GM12878 (cell line): Measurements from ENCODE around the gene ADGRE2. TPM values are rescaled to one million over a fixed set of nuclear protein-coding genes. Genes with fewer than 3 reads are reported as not detected.

Source experiments
- ATAC-seq: fragments of 200-7000 bp; cut with Tn5 transposase; 3 replicates; pipeline ENCODE4 v1.9.1; 2020; ENCODE audit warnings: mild to moderate bottlenecking, moderate library complexity
- BruUV-seq: library from RNA; stranded (reverse); fragments of 400-500 nt; replicated peaks from 2 replicates; lab custom pipeline; 2021; lab: Mats Ljungman, UMichigan
- CTCF ChIA-PET: fragments of 300-600 bp; sonication (Branson Sonifier 250); formaldehyde crosslinking; extraction: SDS; loops from one replicate; lab custom pipeline; 2021; ENCODE audit warnings: inconsistent platforms; lab: Yijun Ruan, JAX
- POLR2A ChIA-PET: fragments of 350-600 bp; formaldehyde crosslinking; extraction: SDS; loops from one replicate; lab custom pipeline; 2021; ENCODE audit warnings: inconsistent platforms; lab: Charles Lee
- RAD21 ChIA-PET: fragments of 300-600 bp; sonication (Branson Sonifier 250); formaldehyde crosslinking; loops from one replicate; lab custom pipeline; 2023; ENCODE audit warnings: antibody characterized with exemption; ENCODE audit not compliant: unreplicated experiment; lab: Charles Lee
- SMC1A ChIA-PET: fragments of 300-600 bp; sonication (Branson Sonifier 250); formaldehyde crosslinking; loops from one replicate; lab custom pipeline; 2023; ENCODE audit not compliant: unreplicated experiment, uncharacterized antibody; lab: Charles Lee
- DNase-seq: peaks from one replicate; pipeline ENCODE4 v3.0.0-alpha.2; 2011; ENCODE audit warnings: low read depth, low spot score
- FAIRE-seq: peaks from 3 replicates; lab custom pipeline; 2011; peaks lifted over from hg19 to GRCh38; lab: Jason Lieb, UNC
- H2AFZ ChIP-seq: 2 replicates; pipeline ENCODE4 v1.6.0; 2011; ENCODE audit warnings: low read depth, low read length, control low read depth; ENCODE audit not compliant: control insufficient read depth
- H3K27ac ChIP-seq: 2 replicates; pipeline ENCODE4 v1.5.1; 2011; ENCODE audit warnings: control low read depth; ENCODE audit not compliant: control insufficient read depth, insufficient read depth
- H3K27me3 ChIP-seq, 2 experiments: replicated peaks in 1 of 2; 2 replicates each; pipeline versions ENCODE4 v1.6.0 to v1.6.1; 2011; ENCODE audit warnings: low read length in 1 of 2; ENCODE audit not compliant: control insufficient read depth in 2 of 2, insufficient read depth in 2 of 2
- H3K36me3 ChIP-seq, 2 experiments: 2 replicates each; pipeline ENCODE4 v1.5.1; 2011; ENCODE audit warnings: low read length in 1 of 2; ENCODE audit not compliant: control insufficient read depth in 2 of 2, insufficient read depth in 2 of 2
- H3K4me1 ChIP-seq: 2 replicates; pipeline ENCODE4 v1.6.1; 2011; ENCODE audit warnings: mild to moderate bottlenecking, low read length, moderate library complexity, mixed read lengths; ENCODE audit not compliant: control insufficient read depth, insufficient read depth
- H3K4me2 ChIP-seq: 2 replicates; pipeline ENCODE4 v1.6.0; 2011; ENCODE audit warnings: control low read depth; ENCODE audit not compliant: control insufficient read depth, insufficient read depth
- H3K4me3 ChIP-seq: fragments of 200-600 bp; sonication (generic); 2 replicates; pipeline ENCODE4 v1.5.1; 2016
- H3K79me2 ChIP-seq: 2 replicates; pipeline ENCODE4 v1.6.0; 2011; ENCODE audit warnings: low read length; ENCODE audit not compliant: control insufficient read depth, insufficient read depth
- H3K9ac ChIP-seq: 2 replicates; pipeline ENCODE4 v1.8.0; 2011; ENCODE audit warnings: low read length, control low read depth, mixed read lengths; ENCODE audit not compliant: control insufficient read depth, insufficient read depth
- H3K9me3 ChIP-seq: replicated peaks from 3 replicates; pipeline ENCODE4 v1.5.1; 2011; ENCODE audit warnings: mild to moderate bottlenecking, low read length; ENCODE audit not compliant: control insufficient read depth, insufficient read depth
- H4K20me1 ChIP-seq: 2 replicates; pipeline ENCODE4 v1.6.0; 2011; ENCODE audit not compliant: control insufficient read depth, insufficient read depth
- CHD4 ChIP-seq: fragments of 200-600 bp; sonication (generic); IDR thresholded peaks from 2 replicates; pipeline ENCODE4 v1.6.1; 2016; ENCODE audit warnings: mild to moderate bottlenecking
- EZH2 ChIP-seq: IDR thresholded peaks from 2 replicates; pipeline ENCODE4 v1.6.1; 2012; ENCODE audit warnings: low read depth, mild to moderate bottlenecking, control low read depth, inconsistent platforms, low read length, borderline replicate concordance; ENCODE audit not compliant: control insufficient read depth
- FOXM1 ChIP-seq: IDR thresholded peaks from 2 replicates; pipeline ENCODE4 v1.6.1; 2012; ENCODE audit warnings: low read depth, mild to moderate bottlenecking, inconsistent platforms, low read length, moderate library complexity
- IKZF1 ChIP-seq: fragments of 450-650 bp; conservative IDR thresholded peaks from 2 replicates; pipeline ENCODE4 v1.6.1; 2017; ENCODE audit warnings: antibody characterized with exemption, mild to moderate bottlenecking
- IKZF2 ChIP-seq, 2 experiments: fragments of 450-650 bp; IDR thresholded peaks; 2 replicates each; pipeline ENCODE4 v1.6.1; 2017; ENCODE audit warnings: mild to moderate bottlenecking in 2 of 2, moderate library complexity in 2 of 2
- MYC ChIP-seq: IDR thresholded peaks from 2 replicates; pipeline ENCODE4 v1.6.1; 2011; ENCODE audit warnings: mild to moderate bottlenecking, low read length, moderate library complexity, inconsistent platforms; ENCODE audit not compliant: insufficient read depth, insufficient replicate concordance, insufficient read length, severe bottlenecking
- WGBS: methylation state at CpG from one replicate; pipeline ENCODE4 v1.1.6; 2016; ENCODE audit warnings: low lambda C conversion rate; ENCODE audit not compliant: insufficient replicate concordance, insufficient coverage; ENCODE audit errors: missing lambda C conversion rate; 5-methylcytosine and 5-hydroxymethylcytosine counted together
- in situ Hi-C: fragments of 300-500 bp; cut with MboI; formaldehyde crosslinking; loops from 9 replicates; pipeline ENCODE4 v1.14.3; 2018; ENCODE audit warnings: mixed read lengths
- intact Hi-C: fragments of 100-400 bp; cut with micrococcal nuclease; formaldehyde crosslinking; loops from one replicate; pipeline ENCODE4 v1.14.2; 2022; ENCODE audit not compliant: unreplicated experiment
- polyA plus RNA-seq, 11 experiments: library from polyadenylated mRNA; depleted of rRNA in 4 of 11; unstranded in 6 of 11; stranded (reverse) in 5 of 11; fragments of >200 nt; fragmentation: Nextera tagmentation in 4 of 11; fragmentation: Illumina TruSeq in 1 of 11; extraction: Ambion mirVana in 4 of 11; extraction: Trizol in 1 of 11; gene quantifications; 1 replicate in 1 of 11; 2 replicates in 10 of 11; pipeline versions ENCODE4 v1.2.1 to v1.2.3, GENCODE V29; 2011 to 2016; ENCODE audit warnings: inconsistent platforms in 2 of 11, missing spikeins in 2 of 11, low read depth in 1 of 11
- total RNA-seq, 4 experiments: library from RNA; depleted of rRNA in 3 of 4; stranded (reverse); fragments of >200 nt in 3 of 4; fragmentation: Illumina TruSeq in 1 of 4; extraction: Trizol in 1 of 4; gene quantifications; 2 replicates each; pipeline versions ENCODE4 v1.2.1 to v1.2.3, GENCODE V29; 2013 to 2021
- TF ChIP-seq, protein P1 (sequence below): IDR thresholded peaks from 2 replicates; pipeline ENCODE4 v1.6.1; 2012; ENCODE audit warnings: low read depth, low read length, improper control_type of control experiment
- TF ChIP-seq, protein P2 (sequence below): IDR thresholded peaks from 2 replicates; pipeline ENCODE4 v1.6.1; 2011; ENCODE audit warnings: borderline replicate concordance, low read depth, mild to moderate bottlenecking, moderate library complexity, low read length; ENCODE audit not compliant: insufficient read depth, poor library complexity, severe bottlenecking

Gene ADGRE2
- total and polyA plus RNA-seq, 10 of the 15 experiments (the other 5 are each of a cell fraction or from before 2014, with no cell fraction given) = 0.15 to 12.7 (median 4.6) TPM

DNA sequence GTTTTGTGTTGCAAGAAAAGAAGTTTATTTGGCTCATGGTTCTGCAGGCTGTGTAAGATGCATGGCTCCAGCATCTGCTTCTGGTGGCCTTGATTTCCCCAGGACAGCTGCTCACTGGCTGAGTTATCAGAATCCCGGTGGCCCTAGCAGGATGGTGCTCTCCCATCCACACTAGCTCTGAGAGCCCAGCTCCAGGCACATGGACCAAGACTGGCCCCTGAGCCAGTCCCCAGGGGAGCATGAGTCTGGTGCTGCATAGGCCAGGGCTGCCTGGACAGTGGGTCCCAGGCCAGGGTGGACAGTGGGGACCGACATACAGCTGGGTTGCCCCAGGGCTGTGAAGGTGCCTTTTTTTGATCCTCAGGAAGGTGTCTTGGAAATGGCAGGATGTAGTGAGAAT lies 10.4 kb downstream of the ADGRE2 start:
- Histone ChIP-seq H3K36me3 (no peaks in the 10 kb centered on the region; a peak in 1 of 4 replicates), H3K4me2 (no peak overlapping the region), H3K27me3 (no peaks in the 10 kb centered on the region), H3K9ac (no peak overlapping the region), H3K4me3 (no peak overlapping the region), H3K27ac (no peak overlapping the region), H3K4me1 (no peaks in the 10 kb centered on the region), H3K79me2 (no peaks in the 10 kb centered on the region), H2AFZ (no peak overlapping the region), H3K9me3 (no peaks in the 10 kb centered on the region), H4K20me1 (no peaks in the 10 kb centered on the region)
- DNase-seq (no peak), FAIRE-seq (no peak), ATAC-seq (no peak)
- no peak for TF ChIP-seq EZH2
- no peak for TF ChIP-seq IKZF2 (IDR thresholded peaks at IDR 0.05)
- TF ChIP-seq FOXM1 = no peak
- TF ChIP-seq IKZF1 = no peak
- TF ChIP-seq, protein P1, sequence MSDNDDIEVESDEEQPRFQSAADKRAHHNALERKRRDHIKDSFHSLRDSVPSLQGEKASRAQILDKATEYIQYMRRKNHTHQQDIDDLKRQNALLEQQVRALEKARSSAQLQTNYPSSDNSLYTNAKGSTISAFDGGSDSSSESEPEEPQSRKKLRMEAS = no peak
- TF ChIP-seq MYC = no peak
- TF ChIP-seq, protein P2, sequence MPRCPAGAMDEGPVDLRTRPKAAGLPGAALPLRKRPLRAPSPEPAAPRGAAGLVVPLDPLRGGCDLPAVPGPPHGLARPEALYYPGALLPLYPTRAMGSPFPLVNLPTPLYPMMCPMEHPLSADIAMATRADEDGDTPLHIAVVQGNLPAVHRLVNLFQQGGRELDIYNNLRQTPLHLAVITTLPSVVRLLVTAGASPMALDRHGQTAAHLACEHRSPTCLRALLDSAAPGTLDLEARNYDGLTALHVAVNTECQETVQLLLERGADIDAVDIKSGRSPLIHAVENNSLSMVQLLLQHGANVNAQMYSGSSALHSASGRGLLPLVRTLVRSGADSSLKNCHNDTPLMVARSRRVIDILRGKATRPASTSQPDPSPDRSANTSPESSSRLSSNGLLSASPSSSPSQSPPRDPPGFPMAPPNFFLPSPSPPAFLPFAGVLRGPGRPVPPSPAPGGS = no peak
- TF ChIP-seq CHD4 = no peak
- intact Hi-C loops (no loop called here), in situ Hi-C loops (loop anchor here (5.0 kb wide), 1 partner anchor 371 kb away; no protein-coding TSS in a partner anchor)
- WGBS = 29% methylated on average over 2 of the region's 2 CpGs
- RAD21 ChIA-PET = no interaction called here
- BruUV-seq = no TSS peak
- CTCF ChIA-PET = no interaction called here
- POLR2A ChIA-PET = interaction anchor here (0.5 kb wide), 1 partner anchor 139 kb away, joined by 3 read pairs; no protein-coding TSS in a partner anchor
- SMC1A ChIA-PET = no interaction called here
